ENCODE results near the gene TWNK. TPM values are rescaled to one million over a fixed set of nuclear protein-coding genes. Genes with fewer than 3 reads are reported as not detected.
A peak's percentile ranks its signal among the peaks of the same experiment; 100 is the strongest.

TWNK gene
- total and polyA plus RNA-seq, 10 donors: 5.6 to 9.9 (median 8.2) TPM

DNA sequence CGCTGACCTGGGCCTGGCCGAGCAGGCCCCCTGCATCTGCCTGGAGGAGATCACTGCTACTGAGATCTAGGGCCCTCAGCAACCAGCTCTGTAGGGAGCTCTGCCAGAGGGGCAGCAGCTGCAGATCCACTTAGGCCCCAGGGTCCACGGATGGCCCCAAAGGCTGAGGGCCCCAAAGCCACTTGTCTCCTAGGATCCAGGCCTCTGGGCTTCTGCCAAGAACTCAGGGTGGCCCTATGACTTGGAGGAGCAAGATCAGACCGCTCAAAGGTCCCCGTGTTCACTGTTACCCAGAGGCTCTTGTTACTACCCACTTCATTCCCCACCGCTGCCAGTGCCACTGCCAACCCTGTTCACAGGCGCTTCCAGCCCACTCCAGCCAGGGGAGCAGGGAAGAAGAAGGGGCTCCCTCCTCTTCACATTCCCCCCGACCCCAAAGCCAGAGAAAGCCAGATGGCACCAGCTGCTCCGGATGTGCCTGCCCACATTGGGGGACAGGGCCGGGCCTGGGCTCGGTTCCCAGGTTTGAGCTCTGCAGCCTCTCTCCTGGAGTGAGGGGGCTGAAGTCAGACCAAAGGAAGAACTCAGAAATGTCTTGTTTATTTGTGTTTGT lies 19.9 kb downstream of the TWNK start:
- WGBS, 5 donors: 48 to 83% (median 67%) methylated on average over 8 to 11 of the region's 11 CpGs
- H3K4me1 ChIP-seq: peaks cover 0 to 65% (median 16%) of the 10 kb centered on the region in 6 donors
- no peak for DNase-seq
- H3K27me3 ChIP-seq (replicated peaks in 1 of 7): no peaks in the 10 kb centered on the region
- no peaks in the 10 kb centered on the region for H3K9me3 ChIP-seq
- peak overlapping the region in 5 of 8 donors; percentile 31 to 51 (median 38) for H3K27ac ChIP-seq
- peaks cover 0 to 54% (median 31%) of the 10 kb centered on the region in 6 donors for H3K36me3 ChIP-seq
- no peak overlapping the region for H3K4me3 ChIP-seq
- TF ChIP-seq POLR2AphosphoS5 (IDR thresholded peaks at IDR 0.05): no peak
- TF ChIP-seq, protein P1, sequence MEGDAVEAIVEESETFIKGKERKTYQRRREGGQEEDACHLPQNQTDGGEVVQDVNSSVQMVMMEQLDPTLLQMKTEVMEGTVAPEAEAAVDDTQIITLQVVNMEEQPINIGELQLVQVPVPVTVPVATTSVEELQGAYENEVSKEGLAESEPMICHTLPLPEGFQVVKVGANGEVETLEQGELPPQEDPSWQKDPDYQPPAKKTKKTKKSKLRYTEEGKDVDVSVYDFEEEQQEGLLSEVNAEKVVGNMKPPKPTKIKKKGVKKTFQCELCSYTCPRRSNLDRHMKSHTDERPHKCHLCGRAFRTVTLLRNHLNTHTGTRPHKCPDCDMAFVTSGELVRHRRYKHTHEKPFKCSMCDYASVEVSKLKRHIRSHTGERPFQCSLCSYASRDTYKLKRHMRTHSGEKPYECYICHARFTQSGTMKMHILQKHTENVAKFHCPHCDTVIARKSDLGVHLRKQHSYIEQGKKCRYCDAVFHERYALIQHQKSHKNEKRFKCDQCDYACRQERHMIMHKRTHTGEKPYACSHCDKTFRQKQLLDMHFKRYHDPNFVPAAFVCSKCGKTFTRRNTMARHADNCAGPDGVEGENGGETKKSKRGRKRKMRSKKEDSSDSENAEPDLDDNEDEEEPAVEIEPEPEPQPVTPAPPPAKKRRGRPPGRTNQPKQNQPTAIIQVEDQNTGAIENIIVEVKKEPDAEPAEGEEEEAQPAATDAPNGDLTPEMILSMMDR (IDR thresholded peaks at IDR 0.05 in 8 of 11, conservative IDR thresholded peaks at IDR 0.05 in 3 of 11): no peak
- no peak for TF ChIP-seq POLR2A (IDR thresholded peaks at IDR 0.05)
- intact Hi-C loops (cut with DNase I; ENCODE audit: low total_unique reads): no loop called here

DNA sequence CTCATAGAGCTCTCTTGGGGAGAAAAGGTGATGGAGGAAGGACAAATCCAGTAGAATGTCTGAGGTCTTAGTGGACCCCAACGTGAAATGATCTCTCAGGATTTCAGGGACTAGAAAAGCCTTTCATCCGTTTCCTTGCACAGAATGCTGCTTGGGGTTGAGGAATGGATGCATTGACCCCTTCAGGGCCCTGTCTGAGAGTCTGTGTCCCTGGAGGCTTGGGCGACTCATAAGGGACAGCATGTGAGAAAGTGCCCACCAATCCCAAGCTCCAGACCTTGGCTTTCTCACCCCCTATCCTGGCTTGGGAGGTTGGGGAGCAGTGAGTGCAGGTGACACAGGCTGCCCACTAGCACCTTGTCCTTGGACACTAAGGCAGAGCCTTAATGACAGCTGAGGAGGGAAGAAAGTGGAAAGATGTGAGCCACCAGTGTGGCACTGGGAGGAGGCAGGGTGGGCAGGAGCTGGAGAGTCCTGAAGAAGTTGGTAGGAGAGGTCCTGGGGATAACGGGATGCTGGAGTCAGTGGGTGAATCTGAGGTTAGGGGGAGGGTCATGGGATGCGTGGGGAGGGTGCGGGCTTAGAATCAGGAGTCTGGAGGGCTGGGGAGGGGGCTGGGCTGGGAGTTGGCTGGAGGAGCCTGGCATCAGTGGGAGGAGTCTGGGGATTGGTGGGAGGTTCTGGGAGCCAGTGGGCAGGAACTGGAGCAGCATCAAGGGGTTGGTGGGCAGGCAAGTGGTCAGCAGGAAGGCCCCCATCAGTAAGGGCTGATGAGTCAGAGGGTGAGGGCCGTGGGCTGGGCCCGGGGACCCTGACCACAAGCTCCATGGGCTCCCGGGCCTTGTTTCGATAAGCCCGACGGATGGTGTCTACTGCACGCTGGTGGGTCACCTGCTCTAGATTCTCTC lies 20.8 kb downstream of the TWNK start:
- peak overlapping the region in 5 of 8 donors; percentile 31 to 51 (median 45) for H3K27ac ChIP-seq
- H3K4me3 ChIP-seq: no peak overlapping the region
- peaks cover 6 to 65% (median 19%) of the 10 kb centered on the region in 6 donors for H3K4me1 ChIP-seq
- 62 to 81% (median 69%) methylated on average over 8 to 13 of the region's 13 CpGs for WGBS, 5 donors
- intact Hi-C loops (cut with DNase I; ENCODE audit: low total_unique reads): no loop called here
- peaks cover 0 to 44% (median 30%) of the 10 kb centered on the region in 6 donors for H3K36me3 ChIP-seq
- no peaks in the 10 kb centered on the region for H3K27me3 ChIP-seq (replicated peaks in 1 of 7)
- no peaks in the 10 kb centered on the region for H3K9me3 ChIP-seq
- TF ChIP-seq POLR2A (IDR thresholded peaks at IDR 0.05): no peak
- TF ChIP-seq POLR2AphosphoS5 (IDR thresholded peaks at IDR 0.05): peak in 1 of 3 donors; percentile 17
- TF ChIP-seq, protein P1 (IDR thresholded peaks at IDR 0.05 in 8 of 11, conservative IDR thresholded peaks at IDR 0.05 in 3 of 11): no peak
- no peak for DNase-seq

DNA sequence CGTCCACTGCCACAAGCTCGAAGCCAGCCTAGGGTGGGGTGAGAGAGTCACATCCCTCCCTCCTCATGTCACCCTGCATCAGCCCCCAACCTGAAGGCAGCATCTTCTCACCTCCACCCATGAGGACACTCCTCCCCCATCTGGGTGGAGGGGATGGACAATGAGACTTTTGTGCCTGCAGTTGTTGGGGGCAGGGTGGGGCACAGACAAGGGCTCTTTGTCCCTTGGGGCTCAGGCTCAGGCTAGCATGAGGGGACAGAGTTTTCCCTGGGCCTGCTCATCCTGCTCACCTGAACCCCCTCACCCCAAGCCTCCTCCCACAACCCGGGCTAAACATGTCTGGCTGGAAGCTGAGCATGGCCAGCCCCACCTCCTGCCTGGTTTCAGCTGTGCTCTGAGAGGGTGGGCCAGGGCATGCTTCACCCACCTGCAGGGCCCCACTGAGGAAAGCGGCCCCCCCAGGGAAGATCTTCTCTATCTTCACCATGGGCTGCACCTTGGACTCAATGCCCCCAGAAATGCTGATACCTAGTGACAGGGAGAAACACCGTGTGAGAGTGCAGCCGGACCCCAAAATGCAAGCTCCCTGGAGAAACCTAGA lies 21.6 kb downstream of the TWNK start:
- H3K27me3 ChIP-seq (replicated peaks in 1 of 7): no peaks in the 10 kb centered on the region
- no peak for TF ChIP-seq POLR2A (IDR thresholded peaks at IDR 0.05)
- intact Hi-C loops (cut with DNase I; ENCODE audit: low total_unique reads): no loop called here
- WGBS, 5 donors: 82 to 90% (median 84%) methylated on average over 6 of the region's 6 CpGs
- H3K4me3 ChIP-seq: no peak overlapping the region
- no peak for DNase-seq
- peaks cover 0 to 37% (median 23%) of the 10 kb centered on the region in 6 donors for H3K36me3 ChIP-seq
- H3K27ac ChIP-seq: peak overlapping the region in 2 of 8 donors; percentile 23 to 45
- H3K4me1 ChIP-seq: peaks cover 10 to 65% (median 22%) of the 10 kb centered on the region in 6 donors
- H3K9me3 ChIP-seq: no peaks in the 10 kb centered on the region

DNA sequence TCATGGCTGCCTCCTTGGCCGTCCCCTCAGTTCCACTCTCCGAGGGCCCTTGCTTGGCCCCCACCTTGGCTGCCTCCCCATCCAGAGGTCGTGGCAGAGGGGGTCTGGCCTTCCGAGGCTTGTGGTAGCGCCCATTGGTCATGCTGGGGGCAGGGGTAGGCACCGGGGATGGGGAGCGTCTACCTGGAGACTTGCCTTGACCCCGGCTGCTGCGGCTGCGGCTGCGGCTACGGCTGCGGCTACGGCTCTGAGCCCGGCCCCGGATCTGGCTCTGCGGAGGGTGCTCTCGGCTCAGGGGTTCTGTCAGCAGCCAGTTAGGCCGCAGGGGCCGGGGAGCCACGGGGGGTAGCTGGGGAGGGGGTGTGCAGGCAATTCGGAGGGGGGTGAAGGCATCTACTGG lies 23.0 kb downstream of the TWNK start:
- 87 to 95% (median 91%) methylated on average over 4 to 22 of the region's 22 CpGs for WGBS, 5 donors
- TF ChIP-seq POLR2A (IDR thresholded peaks at IDR 0.05) (no peak), POLR2AphosphoS5 (IDR thresholded peaks at IDR 0.05) (no peak)
- TF ChIP-seq, protein P1 (IDR thresholded peaks at IDR 0.05 in 8 of 11, conservative IDR thresholded peaks at IDR 0.05 in 3 of 11): no peak
- no peak overlapping the region for H3K4me3 ChIP-seq
- DNase-seq: no peak
- peaks cover 0 to under 1% (median 0%) of the 10 kb centered on the region in 7 donors for H3K27me3 ChIP-seq (replicated peaks in 1 of 7)
- intact Hi-C loops (cut with DNase I; ENCODE audit: low total_unique reads): no loop called here
- peaks cover 0 to 23% (median 17%) of the 10 kb centered on the region in 6 donors for H3K36me3 ChIP-seq
- no peaks in the 10 kb centered on the region for H3K9me3 ChIP-seq
- no peak overlapping the region for H3K27ac ChIP-seq
- H3K4me1 ChIP-seq: peaks cover 10 to 63% (median 24%) of the 10 kb centered on the region in 6 donors
